ENCODE results near the gene KNTC1.

DNA sequence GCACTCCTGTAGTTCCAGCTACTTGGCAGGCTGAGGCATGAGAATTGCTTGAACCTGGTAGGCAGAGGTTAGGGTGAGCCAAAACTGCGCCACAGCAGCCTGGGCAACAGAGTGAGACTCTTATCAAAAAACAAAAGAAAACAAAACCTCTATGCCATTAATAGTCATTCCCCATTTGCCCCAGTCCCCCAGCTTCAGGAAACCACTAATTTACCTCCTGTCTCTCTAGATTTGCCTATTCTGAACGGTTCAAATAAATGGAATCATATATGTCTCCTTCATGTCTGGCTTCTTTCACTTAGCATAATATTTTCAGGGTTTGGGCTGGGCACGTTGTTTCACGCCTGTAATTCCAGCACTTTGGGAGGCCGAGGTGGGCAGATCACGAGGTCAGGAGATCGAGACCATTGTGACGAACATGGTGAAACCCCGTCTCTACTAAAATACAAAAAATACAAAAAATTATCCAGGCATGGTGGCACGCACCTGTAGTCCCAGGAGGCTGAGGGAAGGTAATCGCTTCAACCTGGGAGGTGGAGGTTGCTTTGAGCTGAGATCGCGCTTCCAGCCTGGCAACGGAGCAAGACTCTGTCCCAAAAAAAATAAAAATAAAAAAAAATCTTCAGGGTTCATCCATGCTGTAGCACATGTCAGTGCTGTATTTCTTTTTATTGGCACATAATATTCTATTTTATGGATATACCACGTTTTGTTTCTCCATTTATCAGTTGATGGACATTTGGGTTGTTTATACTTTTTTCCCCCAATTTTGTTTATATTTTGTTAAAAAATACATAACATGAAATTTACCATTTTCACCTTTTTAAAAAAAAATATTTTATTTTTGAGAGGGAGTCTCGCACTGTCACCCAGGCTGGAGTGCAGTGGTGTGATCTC lies 31.9 kb downstream of the KNTC1 start:
- TF ChIP-seq POLR2A (IDR thresholded peaks at IDR 0.05): no peak
- TF ChIP-seq, protein P1, sequence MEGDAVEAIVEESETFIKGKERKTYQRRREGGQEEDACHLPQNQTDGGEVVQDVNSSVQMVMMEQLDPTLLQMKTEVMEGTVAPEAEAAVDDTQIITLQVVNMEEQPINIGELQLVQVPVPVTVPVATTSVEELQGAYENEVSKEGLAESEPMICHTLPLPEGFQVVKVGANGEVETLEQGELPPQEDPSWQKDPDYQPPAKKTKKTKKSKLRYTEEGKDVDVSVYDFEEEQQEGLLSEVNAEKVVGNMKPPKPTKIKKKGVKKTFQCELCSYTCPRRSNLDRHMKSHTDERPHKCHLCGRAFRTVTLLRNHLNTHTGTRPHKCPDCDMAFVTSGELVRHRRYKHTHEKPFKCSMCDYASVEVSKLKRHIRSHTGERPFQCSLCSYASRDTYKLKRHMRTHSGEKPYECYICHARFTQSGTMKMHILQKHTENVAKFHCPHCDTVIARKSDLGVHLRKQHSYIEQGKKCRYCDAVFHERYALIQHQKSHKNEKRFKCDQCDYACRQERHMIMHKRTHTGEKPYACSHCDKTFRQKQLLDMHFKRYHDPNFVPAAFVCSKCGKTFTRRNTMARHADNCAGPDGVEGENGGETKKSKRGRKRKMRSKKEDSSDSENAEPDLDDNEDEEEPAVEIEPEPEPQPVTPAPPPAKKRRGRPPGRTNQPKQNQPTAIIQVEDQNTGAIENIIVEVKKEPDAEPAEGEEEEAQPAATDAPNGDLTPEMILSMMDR (IDR thresholded peaks at IDR 0.05): no peak
